GM12878 (cell line): ENCODE measurements around the gene PDIA4. TPM values are rescaled to one million over a fixed set of nuclear protein-coding genes. Genes with fewer than 3 reads are reported as not detected.
"Not testable (repeated sequence)": the region's sequence is repeated elsewhere in the genome, so short reads cannot be mapped to it uniquely, and the experiment has no call there.

ENCODE experiments used
- ATAC-seq: fragments of 200-7000 bp; cut with Tn5 transposase; 3 replicates; pipeline ENCODE4 v1.9.1; 2020; ENCODE audit warnings: mild to moderate bottlenecking, moderate library complexity
- BruUV-seq: library from RNA; stranded (reverse); fragments of 400-500 nt; replicated peaks from 2 replicates; lab custom pipeline; 2021; lab: Mats Ljungman, UMichigan
- CTCF ChIA-PET: fragments of 300-600 bp; sonication (Branson Sonifier 250); formaldehyde crosslinking; extraction: SDS; loops from one replicate; lab custom pipeline; 2021; ENCODE audit warnings: inconsistent platforms; lab: Yijun Ruan, JAX
- POLR2A ChIA-PET: fragments of 350-600 bp; formaldehyde crosslinking; extraction: SDS; loops from one replicate; lab custom pipeline; 2021; ENCODE audit warnings: inconsistent platforms; lab: Charles Lee
- RAD21 ChIA-PET: fragments of 300-600 bp; sonication (Branson Sonifier 250); formaldehyde crosslinking; loops from one replicate; lab custom pipeline; 2023; ENCODE audit warnings: antibody characterized with exemption; ENCODE audit not compliant: unreplicated experiment; lab: Charles Lee
- SMC1A ChIA-PET: fragments of 300-600 bp; sonication (Branson Sonifier 250); formaldehyde crosslinking; loops from one replicate; lab custom pipeline; 2023; ENCODE audit not compliant: unreplicated experiment, uncharacterized antibody; lab: Charles Lee
- DNase-seq: peaks from one replicate; pipeline ENCODE4 v3.0.0-alpha.2; 2011; ENCODE audit warnings: low read depth, low spot score
- FAIRE-seq: peaks from 3 replicates; lab custom pipeline; 2011; peaks lifted over from hg19 to GRCh38; lab: Jason Lieb, UNC
- H2AFZ ChIP-seq: 2 replicates; pipeline ENCODE4 v1.6.0; 2011; ENCODE audit warnings: low read depth, low read length, control low read depth; ENCODE audit not compliant: control insufficient read depth
- H3K27ac ChIP-seq: 2 replicates; pipeline ENCODE4 v1.5.1; 2011; ENCODE audit warnings: control low read depth; ENCODE audit not compliant: control insufficient read depth, insufficient read depth
- H3K27me3 ChIP-seq, 2 experiments: replicated peaks in 1 of 2; 2 replicates each; pipeline versions ENCODE4 v1.6.0 to v1.6.1; 2011; ENCODE audit warnings: low read length in 1 of 2; ENCODE audit not compliant: control insufficient read depth in 2 of 2, insufficient read depth in 2 of 2
- H3K36me3 ChIP-seq, 2 experiments: 2 replicates each; pipeline ENCODE4 v1.5.1; 2011; ENCODE audit warnings: low read length in 1 of 2; ENCODE audit not compliant: control insufficient read depth in 2 of 2, insufficient read depth in 2 of 2
- H3K4me1 ChIP-seq: 2 replicates; pipeline ENCODE4 v1.6.1; 2011; ENCODE audit warnings: mild to moderate bottlenecking, low read length, moderate library complexity, mixed read lengths; ENCODE audit not compliant: control insufficient read depth, insufficient read depth
- H3K4me2 ChIP-seq: 2 replicates; pipeline ENCODE4 v1.6.0; 2011; ENCODE audit warnings: control low read depth; ENCODE audit not compliant: control insufficient read depth, insufficient read depth
- H3K4me3 ChIP-seq: fragments of 200-600 bp; sonication (generic); 2 replicates; pipeline ENCODE4 v1.5.1; 2016
- H3K79me2 ChIP-seq: 2 replicates; pipeline ENCODE4 v1.6.0; 2011; ENCODE audit warnings: low read length; ENCODE audit not compliant: control insufficient read depth, insufficient read depth
- H3K9ac ChIP-seq: 2 replicates; pipeline ENCODE4 v1.8.0; 2011; ENCODE audit warnings: low read length, control low read depth, mixed read lengths; ENCODE audit not compliant: control insufficient read depth, insufficient read depth
- H3K9me3 ChIP-seq: replicated peaks from 3 replicates; pipeline ENCODE4 v1.5.1; 2011; ENCODE audit warnings: mild to moderate bottlenecking, low read length; ENCODE audit not compliant: control insufficient read depth, insufficient read depth
- H4K20me1 ChIP-seq: 2 replicates; pipeline ENCODE4 v1.6.0; 2011; ENCODE audit not compliant: control insufficient read depth, insufficient read depth
- PAX5 ChIP-seq: IDR thresholded peaks from 2 replicates; pipeline ENCODE4 v1.6.1; 2011; ENCODE audit warnings: low read depth, low read length, borderline replicate concordance
- RUNX3 ChIP-seq: IDR thresholded peaks from 2 replicates; pipeline ENCODE4 v1.6.1; 2012; ENCODE audit warnings: low read length, inconsistent platforms
- SMAD1 ChIP-seq: fragments of 450-650 bp; IDR thresholded peaks from 2 replicates; pipeline ENCODE4 v1.6.1; 2018; ENCODE audit warnings: mild to moderate bottlenecking, low read depth; ENCODE audit not compliant: partially characterized antibody
- WGBS: methylation state at CpG from one replicate; pipeline ENCODE4 v1.1.6; 2016; ENCODE audit warnings: low lambda C conversion rate; ENCODE audit not compliant: insufficient replicate concordance, insufficient coverage; ENCODE audit errors: missing lambda C conversion rate; 5-methylcytosine and 5-hydroxymethylcytosine counted together
- in situ Hi-C: fragments of 300-500 bp; cut with MboI; formaldehyde crosslinking; loops from 9 replicates; pipeline ENCODE4 v1.14.3; 2018; ENCODE audit warnings: mixed read lengths
- intact Hi-C: fragments of 100-400 bp; cut with micrococcal nuclease; formaldehyde crosslinking; loops from one replicate; pipeline ENCODE4 v1.14.2; 2022; ENCODE audit not compliant: unreplicated experiment
- polyA plus RNA-seq, 11 experiments: library from polyadenylated mRNA; depleted of rRNA in 4 of 11; unstranded in 6 of 11; stranded (reverse) in 5 of 11; fragments of >200 nt; fragmentation: Nextera tagmentation in 4 of 11; fragmentation: Illumina TruSeq in 1 of 11; extraction: Ambion mirVana in 4 of 11; extraction: Trizol in 1 of 11; gene quantifications; 1 replicate in 1 of 11; 2 replicates in 10 of 11; pipeline versions ENCODE4 v1.2.1 to v1.2.3, GENCODE V29; 2011 to 2016; ENCODE audit warnings: inconsistent platforms in 2 of 11, missing spikeins in 2 of 11, low read depth in 1 of 11
- total RNA-seq, 4 experiments: library from RNA; depleted of rRNA in 3 of 4; stranded (reverse); fragments of >200 nt in 3 of 4; fragmentation: Illumina TruSeq in 1 of 4; extraction: Trizol in 1 of 4; gene quantifications; 2 replicates each; pipeline versions ENCODE4 v1.2.1 to v1.2.3, GENCODE V29; 2013 to 2021

The PDIA4 gene
- total and polyA plus RNA-seq, 10 of the 15 experiments (the other 5 are each of a cell fraction or from before 2014, with no cell fraction given): 7.1 to 306 (median 106) TPM

DNA sequence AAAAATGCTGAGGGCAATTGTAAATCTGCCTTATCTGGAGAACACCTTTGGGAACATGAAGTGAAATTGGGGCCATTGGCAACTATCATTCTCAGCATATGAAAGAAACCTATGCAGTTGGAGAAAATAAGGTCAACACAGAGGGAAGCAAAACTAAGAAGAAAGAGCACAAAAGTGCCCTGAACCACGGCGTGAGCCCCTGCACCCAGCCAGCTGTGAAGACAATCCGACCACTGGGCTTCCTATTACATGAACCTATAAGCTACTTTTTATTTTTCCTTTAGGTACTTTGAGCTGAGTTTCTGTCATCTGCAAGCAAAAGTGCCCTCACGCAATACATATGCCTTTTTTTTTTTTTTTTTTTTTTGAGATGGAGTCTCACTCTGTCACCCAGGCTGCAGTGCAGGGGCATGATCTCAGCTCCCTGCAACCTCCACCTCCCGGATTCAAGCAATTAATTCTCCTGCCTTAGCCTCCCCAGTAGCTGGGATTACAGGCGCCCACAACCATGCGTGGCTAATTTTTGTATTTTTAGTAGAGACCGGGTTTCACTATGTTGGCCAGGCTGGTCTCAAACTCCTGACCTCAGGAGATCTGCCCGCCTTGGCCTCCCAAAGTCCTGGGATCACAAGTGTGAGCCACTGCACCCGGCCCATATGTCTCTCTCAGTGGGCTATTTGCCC lies 34.1 kb upstream of the PDIA4 start:
- POLR2A ChIA-PET: interaction anchor here (0.6 to 0.9 kb wide), 5 partner anchors 36 to 850 kb away, joined by 3 to 6 read pairs (median 5); no protein-coding TSS in a partner anchor

DNA sequence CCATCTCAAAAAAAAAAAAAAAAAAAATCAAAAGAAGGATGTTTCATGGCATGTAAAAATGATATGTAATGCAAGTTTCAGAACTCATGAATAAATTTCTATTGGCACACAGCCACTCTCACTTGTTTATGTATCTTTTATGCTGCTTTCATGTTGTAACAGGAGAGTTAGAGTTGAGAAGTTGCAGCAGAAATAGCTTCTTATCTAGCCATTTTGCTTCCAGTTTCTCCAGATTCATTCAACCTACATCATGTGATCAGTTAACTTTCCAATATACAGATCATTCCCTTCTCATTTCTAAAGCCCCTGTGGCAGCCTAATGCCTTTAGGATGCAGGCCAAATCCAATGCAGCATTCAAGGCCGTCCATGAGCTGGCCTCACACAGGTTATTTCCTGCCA lies 31.9 kb upstream of the PDIA4 start:
- Histone ChIP-seq H3K27ac (no peak overlapping the region), H3K4me1 (peaks cover 13% of the 10 kb centered on the region), H2AFZ (peak overlapping the region; percentile 24), H3K36me3 (no peaks in the 10 kb centered on the region), H3K79me2 (no peaks in the 10 kb centered on the region), H3K4me2 (no peak overlapping the region), H3K27me3 (no peaks in the 10 kb centered on the region), H3K9ac (no peak overlapping the region), H3K9me3 (no peaks in the 10 kb centered on the region), H3K4me3 (no peak overlapping the region), H4K20me1 (no peaks in the 10 kb centered on the region)
- DNase-seq (no peak), FAIRE-seq (no peak), ATAC-seq (no peak)
- WGBS: 79% methylated on average over 1 of the region's 1 CpG
- intact Hi-C loops (no loop called here), in situ Hi-C loops (no loop called here)
- ChIA-PET RAD21 (no interaction called here), CTCF (no interaction called here), POLR2A (interaction anchor here (0.7 kb wide), 3 partner anchors 11 to 101 kb away, joined by 4 to 6 read pairs (median 6); no protein-coding TSS in a partner anchor), SMC1A (no interaction called here)
- no TSS peak for BruUV-seq
- TF ChIP-seq SMAD1: no peak

More for the DNA sequence above, 34.1 kb upstream of the PDIA4 start:
- CTCF ChIA-PET: interaction anchor here (1.0 kb wide), 1 partner anchor 57 kb away, joined by 4 read pairs; no protein-coding TSS in a partner anchor
- H3K36me3 ChIP-seq, BruUV-seq, H3K9me3 ChIP-seq, H4K20me1 ChIP-seq, FAIRE-seq, H3K27me3 ChIP-seq, RAD21 ChIA-PET, H3K79me2 ChIP-seq, H2AFZ ChIP-seq, H3K4me3 ChIP-seq, ATAC-seq, H3K27ac ChIP-seq, H3K9ac ChIP-seq, intact Hi-C loops, in situ Hi-C loops: not testable (repeated sequence)
- WGBS: 72% methylated on average over 10 of the region's 10 CpGs
- SMC1A ChIA-PET: interaction anchor here (1.2 kb wide), 1 partner anchor 14 kb away, joined by 3 read pairs; no protein-coding TSS in a partner anchor
- H3K4me1 ChIP-seq: peaks cover 13% of the 10 kb centered on the region
- peak; percentile 12 for DNase-seq
- H3K4me2 ChIP-seq: peak overlapping the region; percentile 63
- TF ChIP-seq RUNX3 (peak; percentile 11; the same call in 1 of the 2 replicates), PAX5 (peak; percentile 14; the same call in 1 of the 2 replicates)
